HCT116 (cell line): ENCODE data around the gene TMOD3. TPM values are rescaled to one million over a fixed set of nuclear protein-coding genes. Genes with fewer than 3 reads are reported as not detected.

Experiments
- ATAC-seq: fragments of 200-7000 bp; cut with Tn5 transposase; 2 replicates; pipeline ENCODE4 v1.9.1; 2020; ENCODE audit warnings: mild to moderate bottlenecking, moderate library complexity
- BruUV-seq: library from RNA; stranded (reverse); fragments of 400-500 nt; replicated peaks from 2 replicates; lab custom pipeline; 2021; lab: Mats Ljungman, UMichigan
- CTCF ChIA-PET: fragments of 300-600 bp; sonication (Branson Sonifier 250); formaldehyde crosslinking; loops from one replicate; lab custom pipeline; 2021; ENCODE audit warnings: antibody characterized with exemption; lab: Charles Lee
- POLR2A ChIA-PET: fragments of 300-600, 350-600 bp; sonication (Branson Sonifier 250); formaldehyde crosslinking; loops from one replicate; lab custom pipeline; 2021; ENCODE audit warnings: antibody characterized with exemption; lab: Charles Lee
- RAD21 ChIA-PET, 2 experiments: fragments of 300-600 bp; sonication (Branson Sonifier 250); formaldehyde crosslinking; loops; one replicate each; lab custom pipeline; 2023; ENCODE audit warnings: low total read pairs in 2 of 2; ENCODE audit not compliant: uncharacterized antibody in 2 of 2, unreplicated experiment in 2 of 2, low non-redundant PET in 1 of 2; lab: Charles Lee
- DNase-seq: peaks from one replicate; pipeline ENCODE4 v3.0.0-alpha.2; 2010; ENCODE audit warnings: low read depth, low spot score
- H2AFZ ChIP-seq: fragments of 200-600 bp; shearing (Covaris generic), sonication (generic); 2 replicates; pipeline ENCODE4 v1.6.1; 2017; ENCODE audit warnings: low read depth, mixed run types, mixed read lengths, antibody characterized with exemption, low read length; ENCODE audit not compliant: poor library complexity, severe bottlenecking
- H3K27ac ChIP-seq: 2 replicates; pipeline ENCODE4 v1.5.1; 2012; ENCODE audit warnings: low read depth, low read length
- H3K27me3 ChIP-seq: fragments of 200-600 bp; sonication (generic); 2 replicates; pipeline ENCODE4 v1.6.1; 2016; ENCODE audit warnings: mixed run types, low read length, mixed read lengths; ENCODE audit not compliant: insufficient read depth
- H3K36me3 ChIP-seq, 2 experiments: fragments of 200-500 bp in 1 of 2; fragments of 200-600 bp in 1 of 2; sonication (Bioruptor generic) in 1 of 2; sonication (generic) in 1 of 2; 2 replicates each; pipeline versions ENCODE4 v1.5.1 to v1.6.1; 2014 to 2016; ENCODE audit warnings: low read length in 2 of 2, inconsistent platforms in 1 of 2, mixed read lengths in 1 of 2, mixed run types in 1 of 2; ENCODE audit not compliant: insufficient read depth in 2 of 2, control insufficient read depth in 1 of 2
- H3K4me1 ChIP-seq, 2 experiments: fragments of 200-600 bp in 1 of 2; sonication (generic) in 1 of 2; 2 replicates each; pipeline versions ENCODE4 v1.5.1 to v1.6.1; 2012 to 2017; ENCODE audit warnings: low read length in 2 of 2, inconsistent platforms in 1 of 2, mild to moderate bottlenecking in 1 of 2, mixed read lengths in 1 of 2, mixed run types in 1 of 2, moderate library complexity in 1 of 2; ENCODE audit not compliant: insufficient read depth in 2 of 2, control insufficient read depth in 1 of 2
- H3K4me2 ChIP-seq: fragments of 200-600 bp; sonication (generic); 2 replicates; pipeline ENCODE4 v1.6.1; 2017; ENCODE audit warnings: mixed run types, low read length, mixed read lengths
- H3K4me3 ChIP-seq, 2 experiments: fragments of 200-600 bp in 1 of 2; sonication (generic) in 1 of 2; replicated peaks in 1 of 2; 2 replicates each; pipeline ENCODE4 v1.5.1; 2011 to 2016; ENCODE audit warnings: low read length in 2 of 2, control low read depth in 1 of 2, low read depth in 1 of 2, mild to moderate bottlenecking in 1 of 2, mixed read lengths in 1 of 2, mixed run types in 1 of 2
- H3K79me2 ChIP-seq: fragments of 200-600 bp; sonication (generic); 2 replicates; pipeline ENCODE4 v1.6.1; 2017; ENCODE audit warnings: mild to moderate bottlenecking, mixed run types, low read length, moderate library complexity, mixed read lengths; ENCODE audit not compliant: insufficient read depth
- H3K9ac ChIP-seq: fragments of 200-600 bp; sonication (generic); 2 replicates; pipeline ENCODE4 v1.6.1; 2016; ENCODE audit warnings: low read length, mixed read lengths
- H3K9me2 ChIP-seq: fragments of 200-600 bp; sonication (generic), shearing (Covaris generic); 2 replicates; pipeline ENCODE4 v1.6.1; 2017; ENCODE audit warnings: mixed run types, mild to moderate bottlenecking, moderate library complexity; ENCODE audit not compliant: insufficient read depth
- H3K9me3 ChIP-seq, 2 experiments: fragments of 200-500 bp in 1 of 2; fragments of 200-600 bp in 1 of 2; sonication (Bioruptor generic) in 1 of 2; sonication (generic) in 1 of 2; 2 replicates each; pipeline ENCODE4 v1.6.1; 2014 to 2017; ENCODE audit warnings: low read length in 2 of 2, mixed read lengths in 2 of 2, inconsistent platforms in 1 of 2, low read depth in 1 of 2, mild to moderate bottlenecking in 1 of 2, mixed run types in 1 of 2, moderate library complexity in 1 of 2; ENCODE audit not compliant: control insufficient read depth in 1 of 2, insufficient read depth in 1 of 2
- H4K20me1 ChIP-seq: fragments of 200-600 bp; sonication (generic), shearing (Covaris generic); 2 replicates; pipeline ENCODE4 v1.6.1; 2017; ENCODE audit warnings: mixed run types, mild to moderate bottlenecking, moderate library complexity; ENCODE audit not compliant: insufficient read depth
- CBX3 ChIP-seq: IDR thresholded peaks from 2 replicates; pipeline ENCODE4 v1.6.1; 2012; ENCODE audit warnings: low read depth
- EGR1 ChIP-seq: IDR thresholded peaks from 2 replicates; pipeline ENCODE4 v1.6.1; 2012; ENCODE audit warnings: low read depth
- EZH2 ChIP-seq: fragments of 200-600 bp; sonication (generic); IDR thresholded peaks from 2 replicates; pipeline ENCODE4 v1.6.1; 2017; ENCODE audit warnings: antibody characterized with exemption, mixed run types
- EZH2phosphoT487 ChIP-seq: fragments of 200-600 bp; IDR thresholded peaks from 2 replicates; pipeline ENCODE4 v1.6.1; 2018; ENCODE audit warnings: antibody characterized with exemption, borderline replicate concordance
- FOSL1 ChIP-seq: IDR thresholded peaks from 2 replicates; pipeline ENCODE4 v1.6.1; 2012; ENCODE audit warnings: low read depth
- POLR2AphosphoS5 ChIP-seq: IDR thresholded peaks from 2 replicates; pipeline ENCODE4 v1.6.1; 2011; ENCODE audit warnings: mild to moderate bottlenecking, low read depth, low read length, moderate library complexity
- RAD21 ChIP-seq: IDR thresholded peaks from 2 replicates; pipeline ENCODE4 v1.6.1; 2012; ENCODE audit warnings: low read depth, mild to moderate bottlenecking
- SRF ChIP-seq: IDR thresholded peaks from 2 replicates; pipeline ENCODE4 v1.6.1; 2012; ENCODE audit warnings: low read depth
- TCF7L2 ChIP-seq: IDR thresholded peaks from 2 replicates; pipeline ENCODE4 v1.7.0; 2011; ENCODE audit warnings: borderline replicate concordance, inconsistent platforms; ENCODE audit not compliant: insufficient read depth, insufficient read length; ENCODE audit errors: extremely low read depth
- YY1 ChIP-seq: IDR thresholded peaks from 2 replicates; pipeline ENCODE4 v1.6.1; 2011; ENCODE audit warnings: low read length, low read depth, moderate library complexity, mild to moderate bottlenecking; ENCODE audit not compliant: insufficient replicate concordance; ENCODE audit errors: extremely low read depth
- ZFX ChIP-seq: fragments of 450-650 bp; IDR thresholded peaks from 2 replicates; pipeline ENCODE4 v1.6.1; 2017
- ZNF274 ChIP-seq: fragments of 200-500 bp; sonication (Bioruptor generic); IDR thresholded peaks from 2 replicates; pipeline ENCODE4 v1.6.1; 2014; ENCODE audit warnings: mild to moderate bottlenecking, low read depth, low read length, inconsistent platforms
- intact Hi-C: fragments of 100-400 bp; cut with micrococcal nuclease; formaldehyde crosslinking; loops from 2 replicates; pipeline ENCODE4 v1.10.0; 2022
- total RNA-seq: library from RNA; stranded (reverse); gene quantifications from one replicate; pipeline ENCODE4 v1.2.1, GENCODE V29; 2021; ENCODE audit not compliant: unreplicated experiment
- TF ChIP-seq, protein P1 (sequence below): IDR thresholded peaks from 2 replicates; pipeline ENCODE4 v1.6.1; 2012
- TF ChIP-seq, protein P2 (sequence below): IDR thresholded peaks from 2 replicates; pipeline ENCODE4 v1.6.1; 2012
- TF ChIP-seq, protein P3 (sequence below), 3 experiments: fragments of 200-600 bp in 1 of 3; sonication (generic) in 1 of 3; IDR thresholded peaks in 2 of 3; conservative IDR thresholded peaks in 1 of 3; 2 replicates each; pipeline ENCODE4 v1.5.1; 2012 to 2017; ENCODE audit warnings: low read depth in 2 of 3, low read length in 2 of 3, antibody characterized with exemption in 1 of 3, borderline replicate concordance in 1 of 3, control low read depth in 1 of 3, mild to moderate bottlenecking in 1 of 3, mixed read lengths in 1 of 3, mixed run types in 1 of 3, moderate library complexity in 1 of 3; ENCODE audit not compliant: insufficient read depth in 1 of 3
- TF ChIP-seq, protein P4 (sequence below): IDR thresholded peaks from 2 replicates; pipeline ENCODE4 v1.6.1; 2011; ENCODE audit warnings: mild to moderate bottlenecking, low read length, moderate library complexity; ENCODE audit not compliant: insufficient replicate concordance; ENCODE audit errors: extremely low read depth

The TMOD3 gene
- total RNA-seq, 1 experiment from 2014 or later: 78.8 TPM

DNA sequence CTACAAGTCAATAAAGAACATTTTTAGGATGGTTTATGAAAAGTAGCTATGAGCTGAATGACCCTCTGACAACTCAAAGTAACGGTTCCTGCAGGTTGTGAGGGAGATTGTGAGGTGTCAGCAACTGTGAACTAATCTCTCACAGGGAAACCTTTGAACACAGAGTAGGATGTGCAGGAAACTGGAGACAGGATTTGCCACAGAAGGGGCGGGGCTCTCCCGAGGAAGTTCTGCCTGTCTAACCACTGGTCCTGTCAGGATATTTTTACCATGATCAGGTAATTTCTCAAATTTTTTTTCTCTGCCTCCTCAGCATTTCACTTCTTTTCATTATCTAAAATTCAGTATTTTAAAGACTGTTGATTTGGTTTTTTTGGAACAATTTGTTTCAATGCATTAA lies 108.8 kb downstream of the TMOD3 start:
- Histone ChIP-seq H3K79me2 (peaks cover 4% of the 10 kb centered on the region; the same call in 1 of the 2 replicates), H3K9me3 (no peaks in the 10 kb centered on the region), H4K20me1 (no peaks in the 10 kb centered on the region), H3K4me2 (no peak overlapping the region), H3K9ac (no peak overlapping the region), H3K4me3 (no peak overlapping the region), H3K27ac (no peak overlapping the region), H3K27me3 (no peaks in the 10 kb centered on the region), H3K4me1 (no peaks in the 10 kb centered on the region), H3K36me3 (peaks cover 4 to 10% of the 10 kb centered on the region in 2 experiments; a peak in 2 of 4 replicates), H3K9me2 (no peaks in the 10 kb centered on the region), H2AFZ (no peak overlapping the region)
- TF ChIP-seq, protein P1, sequence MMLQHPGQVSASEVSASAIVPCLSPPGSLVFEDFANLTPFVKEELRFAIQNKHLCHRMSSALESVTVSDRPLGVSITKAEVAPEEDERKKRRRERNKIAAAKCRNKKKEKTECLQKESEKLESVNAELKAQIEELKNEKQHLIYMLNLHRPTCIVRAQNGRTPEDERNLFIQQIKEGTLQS: no peak
- TF ChIP-seq FOSL1 (no peak), EZH2phosphoT487 (no peak), SRF (no peak)
- no peak for ATAC-seq
- intact Hi-C loops: no loop called here
- no peak for DNase-seq
- ChIA-PET CTCF (no interaction called here), RAD21 (no interaction called here), POLR2A (no interaction called here)
- BruUV-seq: no TSS peak

DNA sequence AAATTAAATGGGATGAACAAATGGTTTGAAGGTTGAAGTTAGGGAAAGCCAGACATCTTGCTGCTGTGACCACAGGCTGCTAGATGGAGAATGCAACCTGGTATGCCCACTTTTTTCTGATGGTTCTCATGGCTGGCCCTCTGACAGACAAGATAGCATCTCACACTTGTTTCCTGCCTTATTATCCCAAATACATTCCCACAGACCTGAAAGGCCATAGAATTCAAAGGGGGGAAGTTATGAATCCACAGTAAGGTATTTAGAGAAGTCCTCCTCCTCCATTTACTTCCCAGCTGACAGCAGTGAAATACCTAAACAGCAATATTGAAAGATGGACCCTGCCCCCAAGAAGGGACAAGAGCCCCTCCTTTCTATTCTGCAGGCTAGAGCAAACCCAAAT lies 109.8 kb downstream of the TMOD3 start:
- intact Hi-C loops: no loop called here
- no peak overlapping the region for H3K4me3 ChIP-seq
- no peaks in the 10 kb centered on the region for H3K9me3 ChIP-seq
- RAD21 ChIA-PET: no interaction called here
- CTCF ChIA-PET: no interaction called here
- H3K4me1 ChIP-seq: no peaks in the 10 kb centered on the region
- H3K36me3 ChIP-seq: peaks cover 4 to 10% of the 10 kb centered on the region in 2 experiments; a peak in 2 of 4 replicates
- peaks cover 4% of the 10 kb centered on the region; the same call in 1 of the 2 replicates for H3K79me2 ChIP-seq
- no TSS peak for BruUV-seq
- DNase-seq (no peak), ATAC-seq (no peak)
- H3K9ac ChIP-seq: no peak overlapping the region
- H3K9me2 ChIP-seq: no peaks in the 10 kb centered on the region
- no peaks in the 10 kb centered on the region for H4K20me1 ChIP-seq
- H3K4me2 ChIP-seq: no peak overlapping the region
- no peak overlapping the region for H3K27ac ChIP-seq
- no peaks in the 10 kb centered on the region for H3K27me3 ChIP-seq
- no peak overlapping the region for H2AFZ ChIP-seq
- POLR2A ChIA-PET: no interaction called here
- TF ChIP-seq EZH2phosphoT487: no peak
- no peak for TF ChIP-seq ZNF274
- no peak for TF ChIP-seq EGR1
- no peak for TF ChIP-seq ZFX
- TF ChIP-seq, protein P2, sequence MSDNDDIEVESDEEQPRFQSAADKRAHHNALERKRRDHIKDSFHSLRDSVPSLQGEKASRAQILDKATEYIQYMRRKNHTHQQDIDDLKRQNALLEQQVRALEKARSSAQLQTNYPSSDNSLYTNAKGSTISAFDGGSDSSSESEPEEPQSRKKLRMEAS: no peak
- TF ChIP-seq, protein P3, sequence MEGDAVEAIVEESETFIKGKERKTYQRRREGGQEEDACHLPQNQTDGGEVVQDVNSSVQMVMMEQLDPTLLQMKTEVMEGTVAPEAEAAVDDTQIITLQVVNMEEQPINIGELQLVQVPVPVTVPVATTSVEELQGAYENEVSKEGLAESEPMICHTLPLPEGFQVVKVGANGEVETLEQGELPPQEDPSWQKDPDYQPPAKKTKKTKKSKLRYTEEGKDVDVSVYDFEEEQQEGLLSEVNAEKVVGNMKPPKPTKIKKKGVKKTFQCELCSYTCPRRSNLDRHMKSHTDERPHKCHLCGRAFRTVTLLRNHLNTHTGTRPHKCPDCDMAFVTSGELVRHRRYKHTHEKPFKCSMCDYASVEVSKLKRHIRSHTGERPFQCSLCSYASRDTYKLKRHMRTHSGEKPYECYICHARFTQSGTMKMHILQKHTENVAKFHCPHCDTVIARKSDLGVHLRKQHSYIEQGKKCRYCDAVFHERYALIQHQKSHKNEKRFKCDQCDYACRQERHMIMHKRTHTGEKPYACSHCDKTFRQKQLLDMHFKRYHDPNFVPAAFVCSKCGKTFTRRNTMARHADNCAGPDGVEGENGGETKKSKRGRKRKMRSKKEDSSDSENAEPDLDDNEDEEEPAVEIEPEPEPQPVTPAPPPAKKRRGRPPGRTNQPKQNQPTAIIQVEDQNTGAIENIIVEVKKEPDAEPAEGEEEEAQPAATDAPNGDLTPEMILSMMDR (IDR thresholded peaks at IDR 0.05 in 2 of 3, conservative IDR thresholded peaks at IDR 0.05 in 1 of 3; ENCODE audit: borderline replicate concordance in 1 of 3, insufficient read depth in 1 of 3, low read depth in 2 of 3, low read length in 2 of 3): no peak
- no peak for TF ChIP-seq EZH2
- TF ChIP-seq RAD21: no peak
- TF ChIP-seq CBX3: no peak
- no peak for TF ChIP-seq POLR2AphosphoS5
- no peak for TF ChIP-seq YY1
- TF ChIP-seq TCF7L2: no peak
- TF ChIP-seq, protein P4, sequence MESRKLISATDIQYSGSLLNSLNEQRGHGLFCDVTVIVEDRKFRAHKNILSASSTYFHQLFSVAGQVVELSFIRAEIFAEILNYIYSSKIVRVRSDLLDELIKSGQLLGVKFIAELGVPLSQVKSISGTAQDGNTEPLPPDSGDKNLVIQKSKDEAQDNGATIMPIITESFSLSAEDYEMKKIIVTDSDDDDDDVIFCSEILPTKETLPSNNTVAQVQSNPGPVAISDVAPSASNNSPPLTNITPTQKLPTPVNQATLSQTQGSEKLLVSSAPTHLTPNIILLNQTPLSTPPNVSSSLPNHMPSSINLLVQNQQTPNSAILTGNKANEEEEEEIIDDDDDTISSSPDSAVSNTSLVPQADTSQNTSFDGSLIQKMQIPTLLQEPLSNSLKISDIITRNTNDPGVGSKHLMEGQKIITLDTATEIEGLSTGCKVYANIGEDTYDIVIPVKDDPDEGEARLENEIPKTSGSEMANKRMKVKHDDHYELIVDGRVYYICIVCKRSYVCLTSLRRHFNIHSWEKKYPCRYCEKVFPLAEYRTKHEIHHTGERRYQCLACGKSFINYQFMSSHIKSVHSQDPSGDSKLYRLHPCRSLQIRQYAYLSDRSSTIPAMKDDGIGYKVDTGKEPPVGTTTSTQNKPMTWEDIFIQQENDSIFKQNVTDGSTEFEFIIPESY: no peak
